HG03064 (cell line): ENCODE data around the gene MED14.
"Not testable (repeated sequence)": the region's sequence is repeated elsewhere in the genome, so short reads cannot be mapped to it uniquely, and the experiment has no call there.

Source experiments
- ATAC-seq: cut with Tn5 transposase; IDR thresholded peaks from one replicate; pipeline ENCODE4 v1.9.1; 2021; ENCODE audit warnings: low read depth; ENCODE audit not compliant: unreplicated experiment

The MED14 gene

DNA sequence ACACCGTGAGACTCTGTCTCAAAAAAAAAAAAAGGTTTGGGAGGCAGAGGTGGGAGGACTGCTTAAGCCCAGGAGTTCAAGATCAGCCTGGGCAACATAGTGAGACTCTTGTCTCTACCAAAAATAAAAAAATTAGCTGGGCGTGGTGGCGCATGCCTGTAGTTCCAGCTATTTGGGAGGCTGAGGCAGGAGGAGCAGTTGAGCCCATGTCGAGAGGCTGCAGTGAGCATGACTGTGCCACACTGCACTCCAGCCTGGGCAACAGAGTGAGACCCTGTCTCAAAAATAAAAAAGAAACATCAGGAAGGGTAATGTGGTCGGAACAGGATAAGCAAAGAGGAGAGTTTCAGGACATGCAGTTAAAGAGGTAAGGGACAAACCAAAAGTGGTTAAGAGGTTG is 2.8 kb downstream of the MED14 start:
- not testable (repeated sequence) for ATAC-seq

DNA sequence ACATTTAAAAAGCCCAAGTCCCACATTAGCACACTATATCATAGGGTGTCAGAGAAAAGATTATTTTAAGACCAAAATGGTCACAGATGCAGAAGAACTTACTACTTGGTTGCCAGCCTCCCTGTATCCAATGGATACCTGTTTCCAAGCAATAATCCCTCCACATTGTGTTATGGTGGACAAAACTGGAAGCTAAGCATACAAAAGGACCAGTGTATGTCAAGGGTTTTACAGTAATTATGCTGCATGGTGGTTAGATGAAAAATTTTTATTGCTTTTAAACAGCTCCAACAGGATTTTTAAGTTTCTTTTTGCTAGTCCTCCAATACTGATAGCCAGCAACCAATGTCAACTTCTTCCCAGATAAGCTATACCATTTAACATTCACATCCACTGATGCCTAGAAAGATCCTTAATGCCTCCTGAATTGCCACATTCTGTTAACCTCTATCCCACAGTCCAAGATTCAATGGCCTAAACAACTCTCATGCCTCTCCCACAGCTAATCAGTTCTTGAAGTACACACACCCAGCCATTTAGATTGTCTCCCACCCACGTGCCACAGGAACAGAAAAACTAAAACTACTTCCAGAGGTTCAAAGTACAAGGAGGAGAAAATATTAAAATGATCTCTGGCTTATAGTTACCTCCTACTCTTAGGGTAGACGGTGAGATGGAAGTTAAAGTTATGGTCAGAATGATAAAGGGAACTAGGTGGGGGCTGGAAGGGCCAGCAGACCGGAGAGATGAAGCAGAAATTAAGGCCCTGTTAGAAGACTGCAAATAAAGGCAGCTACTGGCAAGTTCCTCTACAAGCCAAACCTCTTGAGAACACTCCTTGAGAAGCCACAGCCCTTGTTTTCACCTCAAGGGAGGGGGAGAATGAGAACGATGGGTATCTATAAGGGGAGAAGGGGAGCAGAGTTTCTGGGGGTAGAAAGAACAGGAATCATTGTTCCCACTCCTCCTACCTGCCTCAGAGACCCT is 5.5 kb downstream of the MED14 start:
- ATAC-seq, result no peak

DNA sequence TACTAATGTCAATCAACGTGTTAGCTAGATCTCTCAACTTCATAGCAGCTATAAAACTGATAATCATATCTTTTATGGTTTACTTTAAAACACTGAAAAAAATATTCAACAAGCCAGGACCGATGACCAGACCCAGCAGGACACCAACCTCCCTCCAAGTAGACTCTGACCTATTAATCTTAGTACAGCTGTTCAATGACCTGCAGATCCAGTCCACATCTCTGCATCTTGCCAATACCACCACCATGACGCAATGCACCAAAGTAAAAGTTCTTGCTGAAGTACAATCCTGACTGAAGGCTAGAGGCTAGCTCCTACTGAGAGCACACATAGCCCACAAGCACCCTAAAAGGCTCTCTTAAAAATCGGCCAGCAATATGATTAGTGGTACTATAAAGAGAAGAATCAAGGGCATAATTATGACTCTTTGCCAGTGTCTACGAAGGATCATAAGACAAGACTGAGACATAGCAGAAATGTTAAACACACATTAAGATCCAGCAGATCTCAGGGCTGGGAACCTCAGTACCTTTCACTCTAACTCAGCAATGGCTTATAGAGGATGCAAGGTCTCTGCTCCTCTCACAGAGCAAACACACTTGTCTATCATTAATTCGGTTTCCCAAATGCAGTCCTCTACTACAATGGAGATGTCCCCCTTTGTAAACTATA is 7.6 kb downstream of the MED14 start:
- no peak for ATAC-seq

DNA sequence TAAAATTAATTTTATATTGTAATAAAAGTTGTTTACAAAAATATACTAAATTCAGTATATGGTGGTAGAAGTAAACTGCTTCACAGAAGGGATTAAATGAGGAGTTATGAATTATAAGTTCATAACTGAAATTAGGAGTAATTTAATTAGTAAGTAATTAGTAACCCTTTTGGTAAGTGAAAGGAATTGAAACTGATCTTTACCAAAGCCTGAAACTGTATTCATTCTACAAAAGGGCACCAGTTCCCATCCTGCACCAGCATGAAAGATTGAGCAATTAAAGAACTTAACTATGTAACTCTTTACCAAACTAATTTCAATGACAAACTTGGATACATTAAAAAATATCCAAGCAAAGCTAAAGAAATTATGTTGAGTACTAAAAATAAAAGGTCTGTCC is 8.2 kb downstream of the MED14 start:
- no peak for ATAC-seq

DNA sequence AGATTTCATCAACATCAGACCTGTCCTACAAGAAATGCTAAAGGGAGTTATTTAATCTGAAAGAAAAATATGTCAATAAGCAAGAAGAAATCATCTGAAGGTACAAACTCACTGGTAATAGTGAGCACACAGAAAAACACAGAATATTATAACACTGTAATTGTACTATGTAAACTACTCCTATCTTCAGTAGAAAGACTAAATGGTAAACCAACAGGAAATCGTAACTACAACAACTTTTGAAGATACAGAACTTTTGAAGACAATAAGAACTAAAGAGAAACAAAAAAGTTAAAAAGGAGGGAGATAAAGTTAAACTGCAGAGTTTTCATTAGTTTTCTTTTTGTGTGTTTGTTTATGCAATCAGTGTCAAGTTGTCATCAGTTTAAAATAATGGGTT is 12.4 kb downstream of the MED14 start:
- no peak for ATAC-seq

DNA sequence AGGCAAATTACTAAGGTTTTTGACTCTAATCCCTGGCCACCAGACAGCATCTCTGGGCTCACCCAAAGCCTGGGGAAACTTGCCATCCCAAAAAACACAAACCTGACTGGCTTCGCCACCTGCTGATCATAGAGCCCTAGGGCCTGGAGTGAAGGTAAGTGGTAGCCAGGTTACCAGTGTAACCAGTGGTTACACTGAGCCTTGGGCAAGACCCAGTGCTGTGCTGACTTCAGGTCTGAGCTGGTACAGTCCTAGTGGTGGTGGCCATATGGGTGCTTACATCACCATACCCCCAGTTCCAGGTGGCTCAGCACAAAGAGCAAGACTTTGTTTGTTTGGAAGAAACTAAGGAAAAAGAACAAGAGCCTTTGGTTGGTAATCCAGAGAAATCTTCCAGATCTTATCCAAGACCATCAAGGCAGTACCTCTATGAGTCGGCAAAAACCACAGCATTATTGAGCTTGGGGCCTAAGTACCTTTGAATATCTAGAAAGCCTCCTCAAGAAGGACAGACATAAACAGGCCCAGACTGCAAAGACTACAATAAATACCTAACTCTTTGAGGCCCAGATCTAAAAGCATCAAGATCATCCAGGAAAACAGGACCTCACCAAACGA is 13.7 kb downstream of the MED14 start:
- ATAC-seq, result no peak

DNA sequence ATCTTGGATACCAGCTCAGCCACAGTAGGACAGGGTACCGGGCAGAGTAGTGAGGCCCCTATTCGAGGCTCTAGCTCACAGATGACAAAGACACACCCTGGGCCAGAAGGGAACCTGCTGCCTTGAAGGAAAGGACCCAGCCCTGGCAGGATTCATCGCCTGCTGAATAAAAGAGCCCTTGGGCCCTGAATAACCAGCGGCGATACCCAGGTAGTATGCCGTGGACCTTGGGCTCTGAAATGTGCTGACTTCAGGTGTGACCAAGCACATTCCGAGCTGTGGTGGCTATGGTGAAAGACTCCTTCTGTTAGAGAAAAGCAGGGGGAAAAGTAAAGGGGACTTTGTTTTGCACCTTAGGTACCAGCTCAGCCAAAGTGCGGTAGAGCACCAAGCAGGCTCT is 14.6 kb downstream of the MED14 start:
- no peak for ATAC-seq

DNA sequence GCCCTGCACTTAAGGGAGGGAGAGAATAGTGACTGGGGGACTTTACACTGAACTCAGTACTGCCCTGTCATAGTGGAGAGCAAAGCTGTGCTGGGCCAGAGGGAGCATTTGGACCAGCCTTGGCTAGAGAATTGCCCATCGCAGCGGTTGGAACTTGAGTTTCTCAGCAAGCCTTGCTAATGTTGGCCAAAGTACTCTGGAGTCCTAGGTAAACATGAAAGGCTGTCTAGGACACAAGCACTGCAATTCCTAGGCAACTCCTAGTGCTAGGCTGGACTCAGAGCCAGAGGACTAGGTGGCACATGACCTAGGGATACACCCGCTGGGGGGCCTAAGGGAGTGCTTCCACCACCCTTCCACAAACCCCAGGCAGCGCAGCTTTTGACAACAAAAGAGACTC is 15.0 kb downstream of the MED14 start:
- no peak for ATAC-seq

DNA sequence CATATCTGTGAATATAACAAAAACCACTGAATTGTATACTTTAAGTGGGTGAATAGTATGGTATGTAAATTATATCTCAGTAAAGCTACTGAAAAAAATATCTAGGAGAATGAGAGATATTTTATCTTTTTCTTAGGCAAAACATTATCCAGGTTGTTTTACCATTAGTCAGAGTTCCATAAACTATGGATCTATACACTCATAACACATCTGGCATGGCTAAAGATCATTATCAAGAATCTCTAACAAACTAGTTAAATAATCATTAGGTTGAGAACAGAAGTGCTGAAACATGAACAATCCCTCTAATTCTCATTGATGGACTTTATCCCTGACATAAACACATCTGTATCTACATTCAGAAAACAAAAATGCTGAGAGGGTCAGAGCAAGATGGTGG is 15.6 kb downstream of the MED14 start:
- ATAC-seq, result no peak

DNA sequence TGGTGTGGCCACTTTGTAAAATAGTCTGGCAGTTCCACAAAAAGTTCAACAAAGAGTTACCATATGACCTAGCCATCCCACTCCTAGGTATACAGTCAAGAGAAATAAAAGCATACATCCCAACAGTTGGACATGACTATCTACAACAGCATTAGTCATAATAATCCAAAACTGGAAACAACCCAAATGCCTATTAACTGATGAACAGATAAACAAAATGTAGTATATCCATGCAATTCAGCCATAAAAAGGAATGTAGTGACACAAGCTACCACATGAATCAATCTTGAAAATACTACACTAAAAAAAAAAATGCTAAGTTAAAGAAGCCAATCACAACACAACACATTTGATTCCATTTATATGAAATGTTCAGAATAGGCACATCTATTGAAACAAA is 16.1 kb downstream of the MED14 start:
- ATAC-seq, result no peak

DNA sequence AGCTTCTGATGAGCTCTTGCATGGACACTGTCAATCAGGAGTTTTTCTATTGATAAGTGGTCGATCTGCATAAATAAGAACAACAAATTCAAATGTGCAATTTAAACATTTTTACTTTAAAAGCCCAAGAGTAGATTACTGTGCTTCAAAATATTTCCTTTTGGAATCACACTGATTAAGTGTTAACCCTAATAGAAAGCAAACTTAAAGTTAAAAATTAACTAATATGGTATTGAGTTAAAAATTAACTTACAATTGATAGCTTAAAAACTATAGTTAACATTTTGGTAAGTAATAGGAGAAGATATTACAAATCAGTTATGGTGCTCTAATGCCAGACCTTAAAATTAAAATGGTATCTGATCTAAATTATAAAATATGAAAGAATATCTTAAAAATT is 25.9 kb downstream of the MED14 start:
- no peak for ATAC-seq

DNA sequence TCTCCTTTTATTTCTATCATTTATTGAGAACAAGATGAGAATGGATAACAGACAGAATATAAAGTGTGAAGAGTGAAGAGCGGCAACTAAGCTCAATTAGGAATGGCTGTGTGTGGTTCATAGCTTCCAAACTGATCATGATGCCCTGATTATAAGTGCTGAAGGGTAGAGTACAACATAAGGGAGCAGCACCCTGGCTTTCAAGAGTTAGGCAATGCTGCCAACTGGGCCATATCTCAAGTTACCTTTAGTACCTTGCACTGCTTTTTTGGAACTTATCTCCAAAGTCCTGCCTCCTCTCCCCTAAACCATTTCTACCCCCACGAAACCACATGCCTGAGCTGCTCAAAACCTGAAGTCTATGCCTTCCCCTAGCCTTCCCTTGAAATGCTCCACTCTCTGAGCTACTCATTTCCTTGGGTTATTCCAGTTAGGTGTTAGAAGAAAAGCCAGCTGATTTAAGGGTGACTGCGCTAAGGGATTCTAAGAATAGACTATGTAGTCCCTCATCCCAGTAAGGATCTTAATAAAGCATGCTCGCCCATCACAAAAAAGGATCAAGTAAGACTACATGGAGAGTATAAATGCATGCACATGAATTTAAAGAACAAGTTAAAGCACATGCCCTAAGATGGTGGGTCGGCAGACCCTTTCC is 29.6 kb downstream of the MED14 start:
- no peak for ATAC-seq

DNA sequence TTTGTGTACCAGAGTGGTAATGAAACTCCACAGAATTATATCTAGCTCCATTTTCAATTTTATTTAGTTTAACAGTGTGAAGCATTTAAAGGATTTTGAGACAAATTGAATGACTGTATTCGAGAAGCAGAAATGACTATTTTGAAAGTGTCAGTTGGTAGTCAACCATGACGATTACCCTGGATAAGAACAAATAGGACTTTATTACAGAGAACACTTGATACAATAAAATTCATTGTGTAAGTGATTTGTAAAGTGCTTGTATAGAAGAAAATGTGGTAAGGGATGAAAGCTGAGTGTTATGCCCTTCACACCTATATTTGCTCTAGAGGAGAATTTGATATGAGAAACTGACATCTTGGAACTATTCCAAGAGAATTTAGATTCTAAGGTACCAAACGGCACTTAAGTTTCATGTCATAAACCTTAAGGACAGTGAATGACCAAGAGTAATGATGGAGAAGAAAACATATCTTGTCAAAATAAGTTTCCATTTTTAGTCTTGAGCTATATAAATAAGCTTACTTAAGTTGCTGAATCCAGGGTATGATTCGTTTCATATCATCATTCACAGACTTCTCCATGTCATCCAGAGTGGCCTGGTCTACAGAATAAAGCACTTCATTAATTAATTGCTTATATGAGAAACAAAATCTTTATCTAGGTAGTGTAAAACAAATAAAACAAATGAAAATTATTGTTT is 34.6 kb downstream of the MED14 start:
- ATAC-seq, result no peak

DNA sequence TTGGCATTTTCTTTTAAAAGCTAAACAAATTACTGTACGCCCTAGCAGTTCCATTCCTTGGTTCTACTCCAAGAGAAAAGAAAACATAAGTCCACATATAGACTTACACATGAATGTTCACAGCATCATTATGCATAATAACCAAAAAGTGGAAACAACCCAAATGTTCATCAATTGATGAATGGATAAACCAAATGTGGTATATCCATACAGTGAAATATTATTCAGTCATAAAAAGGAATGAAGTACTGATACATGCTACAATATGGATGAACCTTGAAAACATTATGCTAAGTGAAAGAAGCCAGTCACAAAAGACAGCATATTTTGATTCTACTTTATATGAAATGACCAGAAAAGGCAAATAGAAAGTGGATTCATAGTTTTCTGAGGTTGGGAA is 36.5 kb downstream of the MED14 start:
- ATAC-seq, result no peak

DNA sequence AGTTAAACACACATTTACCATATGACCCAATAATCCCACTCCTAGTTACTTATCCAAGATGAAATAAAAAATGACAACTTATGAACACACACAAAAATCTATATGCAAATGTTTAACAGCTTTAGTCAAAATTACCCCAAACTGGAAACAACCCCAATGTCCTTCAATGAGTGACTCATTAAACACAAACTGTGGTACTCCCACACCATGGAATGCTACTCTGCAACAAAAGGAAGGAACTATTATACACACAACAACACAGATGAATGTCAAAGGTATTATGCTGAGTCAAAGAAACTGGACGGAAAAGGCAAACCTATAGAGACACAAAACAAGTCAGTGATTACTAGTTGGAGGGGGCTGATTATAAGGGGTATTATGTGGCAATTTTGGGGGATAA is 40.5 kb downstream of the MED14 start:
- no peak for ATAC-seq

DNA sequence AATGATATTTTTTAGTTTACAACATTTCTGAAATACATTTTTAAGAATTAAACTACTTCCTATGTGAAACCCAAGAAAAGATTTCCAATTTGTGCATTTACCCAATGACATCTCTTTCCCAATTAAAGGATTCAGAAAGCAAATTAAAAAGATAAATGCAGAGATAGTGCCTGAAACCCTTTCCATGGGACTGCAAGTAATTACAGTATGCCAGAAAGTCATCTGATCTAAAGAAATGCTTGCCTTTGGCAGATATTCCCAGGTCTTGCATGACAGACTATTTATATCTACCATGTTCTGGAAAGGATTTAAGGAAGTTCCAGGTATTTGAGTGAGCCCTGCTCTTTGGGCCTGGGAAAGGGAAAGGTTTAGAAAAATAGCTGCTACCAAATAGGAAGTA is 46.4 kb downstream of the MED14 start:
- no peak for ATAC-seq

DNA sequence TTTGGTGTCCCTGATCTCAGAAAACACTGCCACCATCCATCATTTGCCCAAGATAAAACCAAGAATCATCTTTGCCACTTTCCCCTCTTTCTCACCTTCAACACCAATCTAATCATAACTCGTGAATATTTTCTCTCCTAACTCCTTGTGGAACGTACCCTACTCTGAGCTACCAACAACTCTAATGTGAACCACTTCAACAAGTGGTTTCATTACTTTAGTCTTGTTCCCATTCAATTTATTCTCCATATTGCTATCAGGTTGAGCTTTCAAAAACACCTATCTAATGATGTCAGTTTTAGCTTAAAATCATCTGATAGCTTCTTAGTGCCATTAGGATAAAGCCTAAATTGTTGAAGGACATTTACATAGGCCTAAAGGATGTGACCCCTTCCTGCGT is 48.2 kb downstream of the MED14 start:
- ATAC-seq, result no peak

DNA sequence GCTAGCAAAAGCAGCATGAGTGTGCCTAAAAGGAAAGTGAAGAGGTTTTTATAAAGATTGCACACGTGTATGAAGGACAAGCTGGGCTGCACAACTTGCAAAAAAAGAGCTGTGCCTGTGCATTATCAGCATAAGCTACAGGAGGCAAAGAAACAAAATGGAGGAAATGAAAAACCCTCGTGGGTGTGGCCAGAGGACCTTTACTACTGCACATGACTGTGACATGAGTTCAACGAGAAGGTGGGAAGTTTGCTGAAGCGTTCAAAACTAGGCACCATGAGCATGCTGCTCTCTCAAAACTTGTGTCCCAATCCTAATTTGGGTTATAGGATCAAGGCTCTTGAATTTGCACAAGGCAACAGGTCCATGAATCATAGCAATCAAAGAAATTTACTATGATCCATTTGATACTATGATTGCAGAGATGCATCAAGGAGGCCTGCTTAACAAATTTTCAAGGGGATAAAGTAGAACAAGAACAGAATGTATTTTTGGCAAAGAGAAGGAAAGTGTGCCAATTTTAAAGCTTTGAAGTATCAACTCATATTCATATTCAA is 49.9 kb downstream of the MED14 start:
- ATAC-seq, result no peak

DNA sequence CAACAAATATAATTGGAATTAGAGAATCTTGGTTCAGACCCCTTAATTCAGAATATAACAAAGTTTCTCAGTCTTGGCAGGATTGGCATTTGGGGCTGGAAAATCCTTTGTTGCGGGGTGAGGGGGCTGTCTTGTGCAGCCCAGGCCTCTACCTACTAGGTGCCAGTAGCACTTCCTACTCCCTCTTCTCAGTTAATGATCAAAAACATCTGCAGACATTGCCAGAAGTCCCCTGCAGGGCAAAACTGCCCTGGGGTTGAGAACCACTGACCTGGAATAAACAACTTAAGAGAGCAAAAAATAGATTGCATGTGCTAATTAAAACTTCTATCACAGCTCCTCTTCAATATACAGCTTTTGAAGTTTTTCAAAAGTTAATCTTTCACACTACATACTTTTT is 51.2 kb downstream of the MED14 start:
- ATAC-seq, result no peak

DNA sequence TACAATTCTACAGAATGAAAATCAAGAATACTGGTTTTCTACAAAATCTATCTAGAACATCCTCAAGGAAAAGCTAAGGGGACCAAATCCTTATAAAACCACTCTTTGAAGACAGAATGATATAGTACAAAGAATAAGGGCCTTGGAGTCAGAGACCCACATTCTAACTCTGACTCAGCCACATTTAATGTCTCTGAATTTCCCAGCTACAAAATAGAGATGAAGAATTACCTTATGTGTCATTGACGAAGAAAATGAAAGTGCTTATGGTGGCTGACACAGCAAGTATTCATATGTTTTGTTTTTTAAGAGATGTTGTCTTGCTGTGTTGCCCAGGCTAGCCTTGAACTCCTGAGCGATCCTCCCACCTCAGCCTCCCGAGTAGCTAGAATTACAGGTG is 52.1 kb downstream of the MED14 start:
- ATAC-seq, result no peak
